IPS-20b (cell line): ENCODE results near the gene LARGE1.

Experiments
- H3K27ac ChIP-seq: one replicate; pipeline ENCODE4 v1.5.1; 2013; ENCODE audit warnings: low read length
- H3K27me3 ChIP-seq: 2 replicates; pipeline ENCODE4 v1.6.1; 2013; ENCODE audit warnings: mild to moderate bottlenecking, low read length, inconsistent platforms; ENCODE audit not compliant: insufficient read depth
- H3K36me3 ChIP-seq: 2 replicates; pipeline ENCODE4 v1.6.1; 2013; ENCODE audit warnings: low read depth, mild to moderate bottlenecking, inconsistent platforms, low read length, moderate library complexity; ENCODE audit not compliant: insufficient read depth
- H3K4me1 ChIP-seq: 2 replicates; pipeline ENCODE4 v1.6.1; 2013; ENCODE audit warnings: mild to moderate bottlenecking, control low read depth, inconsistent platforms, low read length, moderate library complexity; ENCODE audit not compliant: insufficient read depth
- H3K4me3 ChIP-seq: 2 replicates; pipeline ENCODE4 v1.5.1; 2013; ENCODE audit warnings: mild to moderate bottlenecking, low read length, inconsistent platforms
- H3K9ac ChIP-seq: 2 replicates; pipeline ENCODE4 v1.6.1; 2013; ENCODE audit warnings: low read depth, mild to moderate bottlenecking, inconsistent platforms, low read length, moderate library complexity
- H3K9me3 ChIP-seq: 2 replicates; pipeline ENCODE4 v1.6.1; 2013; ENCODE audit warnings: mild to moderate bottlenecking, low read depth, low read length, inconsistent platforms; ENCODE audit not compliant: insufficient read depth

The LARGE1 gene

GRCh38 chr22:33883961-33884808 is 36.1 kb downstream of the LARGE1 start:
- Histone ChIP-seq H3K36me3 (peaks cover 4% of the 10 kb centered on the region; the same call in 1 of the 2 replicates), H3K9ac (no peak overlapping the region), H3K27me3 (no peaks in the 10 kb centered on the region), H3K9me3 (no peaks in the 10 kb centered on the region), H3K4me1 (peaks cover 38% of the 10 kb centered on the region), H3K27ac (no peak overlapping the region), H3K4me3 (no peak overlapping the region)

- H3K27me3 ChIP-seq = no peaks in the 10 kb centered on the region
- H3K9ac ChIP-seq = no peak overlapping the region
- H3K4me1 ChIP-seq = peaks cover 36% of the 10 kb centered on the region
- no peak overlapping the region for H3K27ac ChIP-seq
- no peak overlapping the region for H3K4me3 ChIP-seq
- H3K36me3 ChIP-seq = peaks cover 4% of the 10 kb centered on the region; the same call in 1 of the 2 replicates
- no peaks in the 10 kb centered on the region for H3K9me3 ChIP-seq
Measured at GRCh38 chr22:33883561-33883960, 36.7 kb downstream of the LARGE1 start.

- Histone ChIP-seq H3K4me3 (no peak overlapping the region), H3K9me3 (no peaks in the 10 kb centered on the region), H3K9ac (no peak overlapping the region), H3K4me1 (peaks cover 36% of the 10 kb centered on the region), H3K36me3 (peaks cover 4% of the 10 kb centered on the region; the same call in 1 of the 2 replicates), H3K27ac (no peak overlapping the region), H3K27me3 (no peaks in the 10 kb centered on the region)
Measured at GRCh38 chr22:33882991-33883390, 37.3 kb downstream of the LARGE1 start.

- peaks cover 40% of the 10 kb centered on the region for H3K4me1 ChIP-seq
- no peak overlapping the region for H3K9ac ChIP-seq
- peaks cover 4% of the 10 kb centered on the region; the same call in 1 of the 2 replicates for H3K36me3 ChIP-seq
- no peaks in the 10 kb centered on the region for H3K9me3 ChIP-seq
- no peak overlapping the region for H3K27ac ChIP-seq
- no peaks in the 10 kb centered on the region for H3K27me3 ChIP-seq
- no peak overlapping the region for H3K4me3 ChIP-seq
Measured at GRCh38 chr22:33880986-33881385, 39.3 kb downstream of the LARGE1 start.

GRCh38 chr22:33879796-33880195 is 40.5 kb downstream of the LARGE1 start:
- H3K27ac ChIP-seq = no peak overlapping the region
- H3K9me3 ChIP-seq = no peaks in the 10 kb centered on the region
- peaks cover 4% of the 10 kb centered on the region; the same call in 1 of the 2 replicates for H3K36me3 ChIP-seq
- no peak overlapping the region for H3K4me3 ChIP-seq
- no peaks in the 10 kb centered on the region for H3K27me3 ChIP-seq
- H3K4me1 ChIP-seq = peaks cover 39% of the 10 kb centered on the region
- no peak overlapping the region for H3K9ac ChIP-seq

GRCh38 chr22:33875316-33875715 is 45.0 kb downstream of the LARGE1 start:
- H3K4me1 ChIP-seq = peaks cover 30% of the 10 kb centered on the region
- H3K36me3 ChIP-seq = peaks cover 4% of the 10 kb centered on the region; the same call in 1 of the 2 replicates
- H3K27ac ChIP-seq = no peak overlapping the region
- H3K9me3 ChIP-seq = no peaks in the 10 kb centered on the region
- H3K27me3 ChIP-seq = no peaks in the 10 kb centered on the region
- no peak overlapping the region for H3K9ac ChIP-seq
- H3K4me3 ChIP-seq = no peak overlapping the region

- no peaks in the 10 kb centered on the region for H3K36me3 ChIP-seq
- no peaks in the 10 kb centered on the region for H3K9me3 ChIP-seq
- no peak overlapping the region for H3K27ac ChIP-seq
- H3K4me3 ChIP-seq = no peak overlapping the region
- no peak overlapping the region for H3K9ac ChIP-seq
- H3K27me3 ChIP-seq = no peaks in the 10 kb centered on the region
- H3K4me1 ChIP-seq = peaks cover 30% of the 10 kb centered on the region
Measured at GRCh38 chr22:33874206-33874605, 46.1 kb downstream of the LARGE1 start.

GRCh38 chr22:33873666-33874065 is 46.6 kb downstream of the LARGE1 start:
- no peak overlapping the region for H3K27ac ChIP-seq
- H3K9me3 ChIP-seq = no peaks in the 10 kb centered on the region
- peaks cover 30% of the 10 kb centered on the region for H3K4me1 ChIP-seq
- H3K27me3 ChIP-seq = no peaks in the 10 kb centered on the region
- no peaks in the 10 kb centered on the region for H3K36me3 ChIP-seq
- H3K9ac ChIP-seq = no peak overlapping the region
- no peak overlapping the region for H3K4me3 ChIP-seq

- Histone ChIP-seq H3K27me3 (no peaks in the 10 kb centered on the region), H3K36me3 (no peaks in the 10 kb centered on the region), H3K9me3 (no peaks in the 10 kb centered on the region), H3K4me1 (peaks cover 30% of the 10 kb centered on the region), H3K27ac (no peak overlapping the region), H3K4me3 (no peak overlapping the region), H3K9ac (no peak overlapping the region)
Measured at GRCh38 chr22:33873186-33873585, 47.1 kb downstream of the LARGE1 start.

- no peak overlapping the region for H3K4me3 ChIP-seq
- no peak overlapping the region for H3K9ac ChIP-seq
- no peaks in the 10 kb centered on the region for H3K9me3 ChIP-seq
- no peaks in the 10 kb centered on the region for H3K36me3 ChIP-seq
- H3K27ac ChIP-seq = no peak overlapping the region
- H3K27me3 ChIP-seq = no peaks in the 10 kb centered on the region
- H3K4me1 ChIP-seq = peaks cover 25% of the 10 kb centered on the region
Measured at GRCh38 chr22:33871935-33872334, 48.3 kb downstream of the LARGE1 start.

- Histone ChIP-seq H3K27me3 (no peaks in the 10 kb centered on the region), H3K27ac (no peak overlapping the region), H3K36me3 (no peaks in the 10 kb centered on the region), H3K9ac (no peak overlapping the region), H3K4me1 (peaks cover 18% of the 10 kb centered on the region), H3K9me3 (no peaks in the 10 kb centered on the region), H3K4me3 (no peak overlapping the region)
Measured at GRCh38 chr22:33869946-33870345, 50.3 kb downstream of the LARGE1 start.

- Histone ChIP-seq H3K36me3 (no peaks in the 10 kb centered on the region), H3K27ac (no peak overlapping the region), H3K9ac (no peak overlapping the region), H3K27me3 (no peaks in the 10 kb centered on the region), H3K9me3 (no peaks in the 10 kb centered on the region), H3K4me1 (peaks cover under 1% of the 10 kb centered on the region; the same call in 1 of the 2 replicates), H3K4me3 (no peak overlapping the region)
Measured at GRCh38 chr22:33867971-33868370, 52.3 kb downstream of the LARGE1 start.
